ENCODE data around the gene ADH7.

The ADH7 gene

DNA sequence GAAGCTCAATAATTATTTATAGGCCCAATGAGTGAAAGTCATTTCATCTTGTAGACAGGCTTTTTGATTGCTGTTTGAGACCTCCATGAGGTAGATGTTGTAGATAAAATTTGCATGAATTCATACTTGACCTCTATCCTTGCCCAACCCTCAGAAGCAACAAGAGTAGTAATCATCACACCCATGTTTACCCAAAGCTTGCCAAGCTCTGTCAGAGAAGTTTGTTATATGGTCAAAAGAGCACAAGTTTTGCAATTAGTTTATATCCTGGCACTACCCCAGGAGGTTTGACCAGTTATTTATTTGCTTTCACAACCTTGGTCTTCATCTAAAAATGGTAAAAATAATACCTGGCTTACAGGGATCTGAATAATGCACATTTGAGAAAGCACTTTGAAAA is 20.7 kb downstream of the ADH7 start:
- Histone ChIP-seq H3K79me2 (ENCODE audit: insufficient read depth, low read length) (no peaks in the 10 kb centered on the region), H3K36me3 (ENCODE audit: insufficient read depth, low read length) (no peaks in the 10 kb centered on the region), H3F3A (ENCODE audit: low read depth) (no peaks in the 10 kb centered on the region), H3K4me1 (ENCODE audit: insufficient read depth, low read length, poor library complexity, severe bottlenecking) (no peaks in the 10 kb centered on the region), H3K9me2 (replicated peaks; ENCODE audit: low read depth, low read length) (no peaks in the 10 kb centered on the region), H3K27me3 (ENCODE audit: insufficient read depth, low read length, poor library complexity, severe bottlenecking) (no peaks in the 10 kb centered on the region), H3K4me3 (ENCODE audit: low read length, poor library complexity, severe bottlenecking) (no peak overlapping the region), H3K4me2 (ENCODE audit: low read depth, low read length, poor library complexity, severe bottlenecking) (no peak overlapping the region), H3K9ac (ENCODE audit: low read depth, low read length, poor library complexity, severe bottlenecking) (no peak overlapping the region), H4K20me1 (ENCODE audit: insufficient read depth, low read length, poor library complexity, severe bottlenecking) (no peaks in the 10 kb centered on the region), H3K9me3 (ENCODE audit: insufficient read depth, low read depth, low read length) (no peaks in the 10 kb centered on the region), H2AFZ (ENCODE audit: low read length) (no peak overlapping the region)
- no peak for TF ChIP-seq EZH2phosphoT487 (IDR thresholded peaks at IDR 0.05; ENCODE audit: borderline replicate concordance)
- TF ChIP-seq, protein P1, sequence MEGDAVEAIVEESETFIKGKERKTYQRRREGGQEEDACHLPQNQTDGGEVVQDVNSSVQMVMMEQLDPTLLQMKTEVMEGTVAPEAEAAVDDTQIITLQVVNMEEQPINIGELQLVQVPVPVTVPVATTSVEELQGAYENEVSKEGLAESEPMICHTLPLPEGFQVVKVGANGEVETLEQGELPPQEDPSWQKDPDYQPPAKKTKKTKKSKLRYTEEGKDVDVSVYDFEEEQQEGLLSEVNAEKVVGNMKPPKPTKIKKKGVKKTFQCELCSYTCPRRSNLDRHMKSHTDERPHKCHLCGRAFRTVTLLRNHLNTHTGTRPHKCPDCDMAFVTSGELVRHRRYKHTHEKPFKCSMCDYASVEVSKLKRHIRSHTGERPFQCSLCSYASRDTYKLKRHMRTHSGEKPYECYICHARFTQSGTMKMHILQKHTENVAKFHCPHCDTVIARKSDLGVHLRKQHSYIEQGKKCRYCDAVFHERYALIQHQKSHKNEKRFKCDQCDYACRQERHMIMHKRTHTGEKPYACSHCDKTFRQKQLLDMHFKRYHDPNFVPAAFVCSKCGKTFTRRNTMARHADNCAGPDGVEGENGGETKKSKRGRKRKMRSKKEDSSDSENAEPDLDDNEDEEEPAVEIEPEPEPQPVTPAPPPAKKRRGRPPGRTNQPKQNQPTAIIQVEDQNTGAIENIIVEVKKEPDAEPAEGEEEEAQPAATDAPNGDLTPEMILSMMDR (conservative IDR thresholded peaks at IDR 0.05; ENCODE audit: low read length): no peak

DNA sequence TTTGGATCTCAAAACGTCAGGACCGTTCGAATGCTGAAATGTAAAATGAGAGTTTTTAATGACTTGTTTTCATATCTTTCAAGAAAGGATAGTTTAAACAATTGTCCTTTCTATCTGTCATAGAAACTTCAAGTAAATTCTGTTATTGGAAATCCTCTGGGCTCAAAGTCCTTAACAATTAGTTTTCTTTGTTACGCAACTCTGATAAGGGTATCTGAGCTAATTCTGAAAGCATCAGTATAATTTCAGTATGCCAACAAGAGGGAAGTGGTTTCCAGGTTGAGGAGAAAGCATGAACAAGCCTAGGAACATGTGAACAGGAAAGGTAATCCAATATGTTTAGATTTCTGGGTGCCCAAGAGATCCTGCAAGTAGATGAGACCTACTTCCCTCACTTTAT is 22.0 kb downstream of the ADH7 start:
- Histone ChIP-seq H3K27me3 (ENCODE audit: insufficient read depth, low read length, poor library complexity, severe bottlenecking) (no peaks in the 10 kb centered on the region), H3K4me2 (ENCODE audit: low read depth, low read length, poor library complexity, severe bottlenecking) (no peak overlapping the region), H3F3A (ENCODE audit: low read depth) (no peaks in the 10 kb centered on the region), H3K4me3 (ENCODE audit: low read length, poor library complexity, severe bottlenecking) (no peak overlapping the region), H3K36me3 (ENCODE audit: insufficient read depth, low read length) (no peaks in the 10 kb centered on the region), H2AFZ (ENCODE audit: low read length) (no peak overlapping the region), H3K9me3 (ENCODE audit: insufficient read depth, low read depth, low read length) (no peaks in the 10 kb centered on the region), H3K79me2 (ENCODE audit: insufficient read depth, low read length) (no peaks in the 10 kb centered on the region), H3K9me2 (replicated peaks; ENCODE audit: low read depth, low read length) (no peaks in the 10 kb centered on the region), H4K20me1 (ENCODE audit: insufficient read depth, low read length, poor library complexity, severe bottlenecking) (no peaks in the 10 kb centered on the region), H3K9ac (ENCODE audit: low read depth, low read length, poor library complexity, severe bottlenecking) (no peak overlapping the region), H3K4me1 (ENCODE audit: insufficient read depth, low read length, poor library complexity, severe bottlenecking) (no peaks in the 10 kb centered on the region)
- TF ChIP-seq, protein P1 (conservative IDR thresholded peaks at IDR 0.05; ENCODE audit: low read length): no peak
- TF ChIP-seq EZH2phosphoT487 (IDR thresholded peaks at IDR 0.05; ENCODE audit: borderline replicate concordance): no peak

DNA sequence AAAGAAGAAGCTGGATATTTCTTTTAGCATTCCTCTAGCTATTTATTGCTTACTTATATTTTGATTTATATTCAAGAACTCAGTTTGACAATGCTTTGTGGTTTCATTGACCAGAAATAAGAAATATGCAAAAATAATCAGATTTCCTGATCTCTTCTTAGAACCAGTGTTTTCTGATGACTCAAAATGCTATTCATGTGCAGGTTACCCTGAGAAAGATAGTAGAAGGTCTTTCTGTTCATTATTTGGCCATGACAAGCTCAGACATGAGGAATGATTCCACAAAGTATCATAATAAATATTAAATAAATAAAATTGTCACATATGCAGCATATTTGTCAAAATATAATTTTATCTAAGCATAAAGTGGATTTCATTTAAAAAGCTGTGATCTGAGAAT is 24.1 kb downstream of the ADH7 start:
- H3K27me3 ChIP-seq (ENCODE audit: insufficient read depth, low read length, poor library complexity, severe bottlenecking): no peaks in the 10 kb centered on the region
- no peaks in the 10 kb centered on the region for H4K20me1 ChIP-seq (ENCODE audit: insufficient read depth, low read length, poor library complexity, severe bottlenecking)
- H3K9me2 ChIP-seq (replicated peaks; ENCODE audit: low read depth, low read length): no peaks in the 10 kb centered on the region
- H3K9ac ChIP-seq (ENCODE audit: low read depth, low read length, poor library complexity, severe bottlenecking): no peak overlapping the region
- no peak overlapping the region for H3K4me3 ChIP-seq (ENCODE audit: low read length, poor library complexity, severe bottlenecking)
- H2AFZ ChIP-seq (ENCODE audit: low read length): no peak overlapping the region
- H3K79me2 ChIP-seq (ENCODE audit: insufficient read depth, low read length): no peaks in the 10 kb centered on the region
- no peak overlapping the region for H3K4me2 ChIP-seq (ENCODE audit: low read depth, low read length, poor library complexity, severe bottlenecking)
- no peaks in the 10 kb centered on the region for H3K9me3 ChIP-seq (ENCODE audit: insufficient read depth, low read depth, low read length)
- H3K4me1 ChIP-seq (ENCODE audit: insufficient read depth, low read length, poor library complexity, severe bottlenecking): no peaks in the 10 kb centered on the region
- H3F3A ChIP-seq (ENCODE audit: low read depth): no peaks in the 10 kb centered on the region
- no peak for TF ChIP-seq EZH2phosphoT487 (IDR thresholded peaks at IDR 0.05; ENCODE audit: borderline replicate concordance)
- TF ChIP-seq, protein P1 (conservative IDR thresholded peaks at IDR 0.05; ENCODE audit: low read length): no peak
- no peaks in the 10 kb centered on the region for H3K36me3 ChIP-seq (ENCODE audit: insufficient read depth, low read length)

Measured in Loucy (cell line).